Nephron progenitor cell (in vitro differentiated cells): Measurements from ENCODE around the gene SOAT2.
A peak's percentile ranks its signal among the peaks of the same experiment; 100 is the strongest.
"Not testable (repeated sequence)": the region's sequence is repeated elsewhere in the genome, so short reads cannot be mapped to it uniquely, and the experiment has no call there.

Experiments used
- DNase-seq: peaks from one replicate; pipeline ENCODE4 v3.0.0; 2021
- H3K27ac Mint-ChIP-seq: 2 replicates; pipeline ENCODE4 v1.8.0; 2021; ENCODE audit warnings: mild to moderate bottlenecking, moderate library complexity, mixed read lengths
- H3K27me3 Mint-ChIP-seq: 2 replicates; pipeline ENCODE4 v1.8.0; 2021; ENCODE audit warnings: mild to moderate bottlenecking, low read depth, mixed read lengths; ENCODE audit not compliant: poor library complexity
- H3K36me3 Mint-ChIP-seq: 2 replicates; pipeline ENCODE4 v1.8.0; 2021; ENCODE audit warnings: low read depth, mixed read lengths
- H3K4me1 Mint-ChIP-seq: 2 replicates; pipeline ENCODE4 v1.8.0; 2021; ENCODE audit warnings: mixed read lengths
- H3K4me3 Mint-ChIP-seq: 2 replicates; pipeline ENCODE4 v1.8.0; 2021; ENCODE audit warnings: mild to moderate bottlenecking, moderate library complexity, mixed read lengths
- H3K9me3 Mint-ChIP-seq: 2 replicates; pipeline ENCODE4 v1.8.0; 2021; ENCODE audit warnings: mild to moderate bottlenecking, moderate library complexity, mixed read lengths
- TF ChIP-seq, protein P1 (sequence below): fragments of 200-600 bp; sonication (generic); IDR thresholded peaks from 2 replicates; pipeline ENCODE4 v1.5.0; 2021; ENCODE audit warnings: antibody characterized with exemption

Gene SOAT2

DNA sequence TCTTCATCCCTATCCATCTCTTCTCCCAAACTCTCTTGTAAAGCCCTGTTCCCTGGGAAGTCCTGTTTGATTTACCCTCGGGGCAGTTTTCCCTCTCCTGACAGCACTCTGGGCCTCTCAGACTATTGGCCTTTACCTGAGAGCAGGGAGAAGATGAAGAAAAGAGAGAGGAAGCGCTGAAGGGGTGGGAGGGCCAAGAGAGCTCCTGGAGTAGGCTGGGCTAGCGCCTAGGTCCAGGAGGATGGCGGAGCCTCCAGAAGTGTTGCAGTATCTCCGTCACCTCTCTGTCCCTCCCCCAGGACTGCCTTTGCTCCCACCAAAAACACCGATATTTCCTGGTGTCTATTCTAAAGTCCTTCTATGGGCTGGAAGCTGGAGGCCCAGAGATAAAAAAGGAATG is 11.5 kb upstream of the SOAT2 start:
- no peaks in the 10 kb centered on the region for H3K9me3 Mint-ChIP-seq
- peaks cover 48% of the 10 kb centered on the region for H3K27me3 Mint-ChIP-seq
- TF ChIP-seq, protein P1, sequence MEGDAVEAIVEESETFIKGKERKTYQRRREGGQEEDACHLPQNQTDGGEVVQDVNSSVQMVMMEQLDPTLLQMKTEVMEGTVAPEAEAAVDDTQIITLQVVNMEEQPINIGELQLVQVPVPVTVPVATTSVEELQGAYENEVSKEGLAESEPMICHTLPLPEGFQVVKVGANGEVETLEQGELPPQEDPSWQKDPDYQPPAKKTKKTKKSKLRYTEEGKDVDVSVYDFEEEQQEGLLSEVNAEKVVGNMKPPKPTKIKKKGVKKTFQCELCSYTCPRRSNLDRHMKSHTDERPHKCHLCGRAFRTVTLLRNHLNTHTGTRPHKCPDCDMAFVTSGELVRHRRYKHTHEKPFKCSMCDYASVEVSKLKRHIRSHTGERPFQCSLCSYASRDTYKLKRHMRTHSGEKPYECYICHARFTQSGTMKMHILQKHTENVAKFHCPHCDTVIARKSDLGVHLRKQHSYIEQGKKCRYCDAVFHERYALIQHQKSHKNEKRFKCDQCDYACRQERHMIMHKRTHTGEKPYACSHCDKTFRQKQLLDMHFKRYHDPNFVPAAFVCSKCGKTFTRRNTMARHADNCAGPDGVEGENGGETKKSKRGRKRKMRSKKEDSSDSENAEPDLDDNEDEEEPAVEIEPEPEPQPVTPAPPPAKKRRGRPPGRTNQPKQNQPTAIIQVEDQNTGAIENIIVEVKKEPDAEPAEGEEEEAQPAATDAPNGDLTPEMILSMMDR = no peak
- no peak for DNase-seq
- no peaks in the 10 kb centered on the region for H3K36me3 Mint-ChIP-seq
- H3K4me1 Mint-ChIP-seq = peaks cover 20% of the 10 kb centered on the region
- H3K4me3 Mint-ChIP-seq = no peak overlapping the region
- no peak overlapping the region for H3K27ac Mint-ChIP-seq

DNA sequence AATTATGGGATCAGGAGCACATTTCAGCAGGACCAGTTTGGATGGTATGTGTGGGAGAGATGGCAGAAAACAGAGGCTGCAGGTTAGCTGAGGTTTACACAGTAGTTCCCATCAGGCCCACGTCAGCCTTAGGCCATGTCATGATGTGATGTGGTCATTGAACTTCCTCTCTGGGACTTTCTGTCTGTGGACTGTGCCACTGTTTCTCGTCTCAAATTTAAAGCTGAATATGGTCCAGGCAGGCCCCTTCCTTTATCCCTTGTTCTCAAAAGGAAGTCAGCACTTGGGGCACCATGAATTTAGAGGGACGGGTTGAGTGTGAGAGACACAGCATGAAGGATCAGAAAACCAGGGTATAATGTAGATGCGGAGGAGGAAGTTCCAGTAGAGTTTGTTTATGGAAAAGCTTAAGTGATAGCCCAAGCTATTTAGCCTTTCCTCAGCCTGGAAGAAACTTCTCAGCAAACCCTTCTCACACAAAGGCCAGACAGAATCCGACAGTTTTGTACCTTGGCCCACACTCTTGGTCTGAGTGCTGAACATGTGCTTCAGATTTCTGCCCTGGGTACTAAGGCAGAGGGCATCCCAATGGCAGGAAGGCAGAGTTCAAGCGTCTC is 9.4 kb upstream of the SOAT2 start:
- no peaks in the 10 kb centered on the region for H3K9me3 Mint-ChIP-seq
- DNase-seq = no peak
- no peak overlapping the region for H3K27ac Mint-ChIP-seq
- peaks cover 60% of the 10 kb centered on the region for H3K27me3 Mint-ChIP-seq
- H3K4me1 Mint-ChIP-seq = peaks cover 39% of the 10 kb centered on the region
- no peaks in the 10 kb centered on the region for H3K36me3 Mint-ChIP-seq
- no peak overlapping the region for H3K4me3 Mint-ChIP-seq
- TF ChIP-seq, protein P1 = no peak

DNA sequence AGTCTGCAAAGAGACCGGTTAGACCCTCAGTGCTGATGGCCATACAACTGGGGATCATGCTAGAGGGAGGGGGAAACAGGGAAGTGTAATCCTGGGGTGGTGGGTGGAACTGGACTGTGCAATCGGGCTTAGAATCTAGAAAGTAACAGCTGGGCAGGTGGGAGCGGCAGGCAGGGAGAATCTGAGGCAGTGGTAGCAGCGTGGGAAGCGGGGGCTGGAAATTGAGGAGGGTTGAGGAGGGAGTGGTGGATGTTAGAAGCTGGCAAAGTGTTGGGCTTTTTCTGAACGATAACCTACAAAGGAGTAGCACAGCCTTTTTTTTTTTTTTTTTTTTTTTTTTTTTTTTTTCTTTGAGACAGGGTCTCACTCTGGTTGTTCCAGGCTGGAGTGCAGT is 8.9 kb upstream of the SOAT2 start:
- TF ChIP-seq, protein P1 = no peak
- Mint-ChIP-seq H3K36me3 (no peaks in the 10 kb centered on the region), H3K4me3 (no peak overlapping the region), H3K9me3 (no peaks in the 10 kb centered on the region), H3K27ac (no peak overlapping the region), H3K27me3 (peaks cover 62% of the 10 kb centered on the region), H3K4me1 (peaks cover 44% of the 10 kb centered on the region)
- DNase-seq = no peak

DNA sequence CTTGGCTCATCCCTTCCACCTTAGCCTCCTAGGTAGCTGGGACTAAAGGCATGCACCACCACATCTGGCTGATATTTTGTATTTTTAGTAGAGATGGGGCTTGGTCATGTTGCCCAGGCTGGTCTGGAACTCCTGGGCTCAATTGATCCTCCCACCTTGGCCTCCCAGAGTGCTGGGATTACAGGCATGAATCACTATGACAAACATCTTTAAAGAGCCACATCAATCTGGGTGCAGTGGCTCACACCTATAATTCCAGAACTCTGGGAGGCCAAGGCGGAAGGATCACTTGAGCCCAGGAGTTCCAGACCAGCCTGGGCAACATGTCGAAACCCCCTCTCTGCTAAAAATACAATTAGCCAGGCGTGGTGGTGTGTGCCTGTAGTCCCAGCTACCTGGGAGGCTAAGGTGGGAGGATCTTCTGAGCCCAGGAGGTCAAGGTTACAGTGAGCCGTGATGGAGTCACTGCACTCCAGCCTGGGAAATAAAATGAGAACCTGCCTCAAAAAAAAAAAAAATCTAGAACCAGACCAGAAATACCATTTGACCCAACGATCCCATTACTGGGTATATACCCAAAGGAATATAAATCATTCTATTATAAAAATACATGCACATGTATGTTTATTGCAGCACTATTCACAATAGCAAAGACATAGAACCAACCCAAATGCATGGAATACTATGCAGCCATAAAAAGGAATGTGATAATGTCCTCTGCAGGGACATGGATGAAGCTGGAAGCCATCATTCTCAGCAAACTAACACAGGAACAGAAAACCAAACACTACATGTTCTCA is 8.3 kb upstream of the SOAT2 start:
- not testable (repeated sequence) for H3K27ac Mint-ChIP-seq, DNase-seq, H3K4me3 Mint-ChIP-seq, H3K9me3 Mint-ChIP-seq, H3K36me3 Mint-ChIP-seq
- H3K27me3 Mint-ChIP-seq = peaks cover 62% of the 10 kb centered on the region
- H3K4me1 Mint-ChIP-seq = peaks cover 45% of the 10 kb centered on the region

DNA sequence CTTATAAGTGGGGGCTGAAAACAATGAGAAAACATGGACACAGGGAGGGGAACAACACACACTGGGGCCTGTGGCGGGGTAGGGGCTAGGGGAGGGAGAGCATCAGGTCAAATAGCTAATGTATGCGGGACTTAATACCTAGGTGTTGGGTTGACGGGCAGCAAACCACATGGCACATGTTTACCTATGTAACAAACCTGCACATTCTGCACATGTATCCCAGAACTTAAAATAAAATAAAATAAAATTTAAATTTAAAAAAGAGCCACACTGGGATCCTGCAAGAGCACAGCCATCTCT is 7.7 kb upstream of the SOAT2 start:
- H3K27me3 Mint-ChIP-seq = peaks cover 57% of the 10 kb centered on the region
- H3K27ac Mint-ChIP-seq, DNase-seq, H3K9me3 Mint-ChIP-seq, H3K36me3 Mint-ChIP-seq, H3K4me3 Mint-ChIP-seq: not testable (repeated sequence)
- H3K4me1 Mint-ChIP-seq = peaks cover 45% of the 10 kb centered on the region

DNA sequence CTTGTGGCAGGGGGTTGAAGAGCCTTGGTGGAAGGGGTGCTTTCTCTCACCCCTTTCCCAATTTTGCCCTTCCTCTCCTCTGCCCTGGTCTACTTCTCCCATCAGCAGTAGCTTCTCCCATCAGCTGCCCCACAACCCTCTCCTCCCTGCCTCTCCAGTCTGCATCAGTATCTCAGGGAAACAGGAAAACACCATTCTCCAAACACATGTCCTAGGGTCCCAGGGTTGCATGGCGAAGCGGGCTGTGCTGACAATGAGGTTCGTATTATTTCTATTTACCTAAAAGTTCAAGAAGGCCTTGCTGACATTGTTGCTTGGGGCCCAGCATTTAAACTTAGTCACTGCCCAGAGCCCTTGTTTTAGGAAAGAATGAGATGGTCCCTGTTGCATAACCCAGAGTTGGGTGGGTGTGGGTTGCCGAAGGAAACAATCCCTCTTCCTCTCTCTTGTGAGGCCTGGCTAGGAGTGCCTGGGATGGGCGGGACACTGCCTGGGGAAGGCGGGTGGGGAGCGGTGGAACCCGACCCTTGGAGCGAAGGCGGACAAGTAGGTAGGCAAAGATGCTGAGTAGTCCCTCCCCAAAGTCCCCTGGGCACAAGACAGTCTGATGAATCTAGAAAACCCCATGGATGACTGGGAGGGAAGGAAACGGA is 7.1 kb upstream of the SOAT2 start:
- Mint-ChIP-seq H3K36me3 (no peaks in the 10 kb centered on the region), H3K4me3 (peak overlapping the region; percentile 87), H3K4me1 (peaks cover 46% of the 10 kb centered on the region), H3K9me3 (no peaks in the 10 kb centered on the region), H3K27me3 (peaks cover 53% of the 10 kb centered on the region), H3K27ac (no peak overlapping the region)
- DNase-seq = peak; percentile 38
- TF ChIP-seq, protein P1 = no peak
